ACC112 (cell line): Measurements from ENCODE around the gene PLOD1.

ENCODE experiments used
- H2AFZ ChIP-seq: fragments of 200-600 bp; sonication (generic); one replicate; pipeline ENCODE4 v1.6.0; 2017; ENCODE audit warnings: antibody characterized with exemption, low read length; ENCODE audit not compliant: unreplicated experiment
- H3K27ac ChIP-seq: fragments of 200-600 bp; sonication (generic); 2 replicates; pipeline ENCODE4 v1.5.1; 2014; ENCODE audit warnings: low read depth, mild to moderate bottlenecking, antibody characterized with exemption, low read length, moderate library complexity
- H3K27me3 ChIP-seq: fragments of 200-600 bp; sonication (generic); 2 replicates; pipeline ENCODE4 v1.6.1; 2014; ENCODE audit warnings: mild to moderate bottlenecking, antibody characterized with exemption, low read length, moderate library complexity, mixed read lengths; ENCODE audit not compliant: insufficient read depth
- H3K36me3 ChIP-seq: fragments of 200-600 bp; sonication (generic); 2 replicates; pipeline ENCODE4 v1.6.1; 2016; ENCODE audit warnings: mild to moderate bottlenecking, antibody characterized with exemption, low read length, moderate library complexity, mixed read lengths; ENCODE audit not compliant: insufficient read depth
- H3K4me1 ChIP-seq: fragments of 200-600 bp; sonication (generic); one replicate; pipeline ENCODE4 v1.6.1; 2016; ENCODE audit warnings: low read length, mixed read lengths; ENCODE audit not compliant: insufficient read depth, unreplicated experiment, control insufficient read depth
- H3K4me3 ChIP-seq: fragments of 200-600 bp; sonication (generic); 2 replicates; pipeline ENCODE4 v1.5.1; 2014; ENCODE audit warnings: mild to moderate bottlenecking, low read depth, low read length
- H3K79me2 ChIP-seq: fragments of 200-600 bp; sonication (generic); one replicate; pipeline ENCODE4 v1.6.0; 2016; ENCODE audit warnings: low read length; ENCODE audit not compliant: control insufficient read depth, unreplicated experiment, insufficient read depth

Gene PLOD1

DNA sequence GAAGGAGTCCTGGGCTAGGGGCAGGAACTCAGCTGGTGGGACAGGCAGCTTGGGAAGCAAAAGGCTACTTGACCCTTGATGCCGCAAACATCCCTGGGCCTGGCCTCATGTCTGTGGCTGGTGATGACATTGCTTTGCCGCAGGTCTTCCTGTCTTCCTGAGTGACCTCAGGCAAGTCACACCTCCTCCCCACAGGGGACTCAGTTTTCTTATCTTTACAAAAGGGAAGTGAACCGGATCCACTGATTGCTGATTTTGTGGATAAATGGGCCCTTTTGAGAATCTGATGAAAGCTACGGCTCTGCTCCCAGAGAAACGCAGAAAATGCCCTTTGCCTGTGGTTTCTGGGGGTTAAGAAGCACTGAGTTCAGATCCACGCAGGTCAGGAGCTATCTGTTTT lies 20.7 kb downstream of the PLOD1 start:
- no peaks in the 10 kb centered on the region for H3K79me2 ChIP-seq
- H2AFZ ChIP-seq = no peak overlapping the region
- H3K27ac ChIP-seq = no peak overlapping the region
- peaks cover 17% of the 10 kb centered on the region; the same call in 1 of the 2 replicates for H3K36me3 ChIP-seq
- H3K4me3 ChIP-seq = no peak overlapping the region
- no peaks in the 10 kb centered on the region for H3K27me3 ChIP-seq
- H3K4me1 ChIP-seq = no peaks in the 10 kb centered on the region

GRCh38 chr1:11957398-11957797 lies 22.9 kb downstream of the PLOD1 start:
- Histone ChIP-seq H2AFZ (no peak overlapping the region), H3K36me3 (peaks cover 12% of the 10 kb centered on the region; the same call in 1 of the 2 replicates), H3K27me3 (no peaks in the 10 kb centered on the region), H3K4me3 (no peak overlapping the region), H3K4me1 (no peaks in the 10 kb centered on the region), H3K79me2 (no peaks in the 10 kb centered on the region), H3K27ac (no peak overlapping the region)

GRCh38 chr1:11957897-11958296 lies 23.4 kb downstream of the PLOD1 start:
- Histone ChIP-seq H3K27me3 (no peaks in the 10 kb centered on the region), H3K36me3 (peaks cover 12% of the 10 kb centered on the region; the same call in 1 of the 2 replicates), H3K4me1 (no peaks in the 10 kb centered on the region), H3K79me2 (no peaks in the 10 kb centered on the region), H3K4me3 (no peak overlapping the region), H2AFZ (no peak overlapping the region), H3K27ac (no peak overlapping the region)

DNA sequence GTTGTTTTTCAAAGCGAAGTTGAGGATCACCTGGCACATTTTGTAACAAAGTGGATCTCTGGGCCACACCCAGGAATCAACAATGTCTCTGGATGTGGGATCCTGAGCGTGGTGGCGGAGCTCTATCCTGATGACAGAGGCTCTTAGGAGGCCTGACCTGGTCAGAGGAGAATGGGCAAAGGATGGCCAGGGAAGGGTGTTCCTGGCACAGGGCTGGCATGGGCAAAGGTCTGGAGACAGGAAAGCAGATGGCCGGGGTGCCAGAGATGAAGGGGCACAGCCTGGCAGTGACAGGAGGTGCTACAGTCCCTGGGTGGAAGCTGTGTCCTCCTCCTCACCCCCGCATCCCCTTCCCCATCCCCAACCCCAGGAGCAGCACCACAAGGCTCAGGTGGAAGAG lies 25.8 kb downstream of the PLOD1 start:
- Histone ChIP-seq H3K36me3 (peaks cover 12% of the 10 kb centered on the region; the same call in 1 of the 2 replicates), H3K79me2 (no peaks in the 10 kb centered on the region), H3K4me1 (no peaks in the 10 kb centered on the region), H2AFZ (no peak overlapping the region), H3K27me3 (no peaks in the 10 kb centered on the region), H3K4me3 (no peak overlapping the region), H3K27ac (no peak overlapping the region)

GRCh38 chr1:11960715-11961114 lies 26.2 kb downstream of the PLOD1 start:
- Histone ChIP-seq H3K36me3 (peaks cover 12% of the 10 kb centered on the region; the same call in 1 of the 2 replicates), H3K4me3 (no peak overlapping the region)

DNA sequence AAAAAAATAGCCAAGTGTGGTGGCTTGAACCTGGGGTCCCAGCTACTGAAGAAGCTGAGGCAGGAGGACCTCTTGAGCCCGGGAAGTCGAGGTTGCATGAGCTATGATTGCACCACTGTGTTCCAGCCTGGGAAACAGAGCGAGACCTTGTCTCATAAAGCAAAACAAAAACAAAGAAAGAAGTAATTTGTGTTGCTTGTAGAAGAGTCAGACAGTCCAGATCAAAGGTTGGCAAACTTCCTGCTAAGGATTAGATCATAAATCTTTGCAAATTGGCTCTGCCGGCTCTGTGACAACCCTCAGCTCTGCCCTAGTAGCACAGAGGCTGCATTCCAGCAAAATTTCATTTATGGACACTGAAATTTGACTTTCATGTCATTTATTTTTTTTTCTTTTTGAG lies 26.7 kb downstream of the PLOD1 start:
- Histone ChIP-seq H2AFZ (no peak overlapping the region), H3K79me2 (no peaks in the 10 kb centered on the region), H3K36me3 (peaks cover 12% of the 10 kb centered on the region; the same call in 1 of the 2 replicates), H3K4me1 (no peaks in the 10 kb centered on the region), H3K27ac (peak overlapping the region; percentile 51), H3K4me3 (no peak overlapping the region), H3K27me3 (no peaks in the 10 kb centered on the region)

More at GRCh38 chr1:11960715-11961114, 26.2 kb downstream of the PLOD1 start:
- H3K27me3 ChIP-seq = no peaks in the 10 kb centered on the region
- H3K27ac ChIP-seq = peak overlapping the region; percentile 51
- no peaks in the 10 kb centered on the region for H3K79me2 ChIP-seq
- no peaks in the 10 kb centered on the region for H3K4me1 ChIP-seq
- H2AFZ ChIP-seq = no peak overlapping the region

GRCh38 chr1:11963622-11964021 lies 29.1 kb downstream of the PLOD1 start:
- no peaks in the 10 kb centered on the region for H3K27me3 ChIP-seq
- H3K27ac ChIP-seq = no peak overlapping the region
- H3K4me3 ChIP-seq = no peak overlapping the region
- H3K36me3 ChIP-seq = 0 out of 2 replicates have a peak, but pooled peaks cover 2% of the 10 kb centered on the region
- no peaks in the 10 kb centered on the region for H3K79me2 ChIP-seq
- H2AFZ ChIP-seq = no peak overlapping the region
- no peaks in the 10 kb centered on the region for H3K4me1 ChIP-seq

DNA sequence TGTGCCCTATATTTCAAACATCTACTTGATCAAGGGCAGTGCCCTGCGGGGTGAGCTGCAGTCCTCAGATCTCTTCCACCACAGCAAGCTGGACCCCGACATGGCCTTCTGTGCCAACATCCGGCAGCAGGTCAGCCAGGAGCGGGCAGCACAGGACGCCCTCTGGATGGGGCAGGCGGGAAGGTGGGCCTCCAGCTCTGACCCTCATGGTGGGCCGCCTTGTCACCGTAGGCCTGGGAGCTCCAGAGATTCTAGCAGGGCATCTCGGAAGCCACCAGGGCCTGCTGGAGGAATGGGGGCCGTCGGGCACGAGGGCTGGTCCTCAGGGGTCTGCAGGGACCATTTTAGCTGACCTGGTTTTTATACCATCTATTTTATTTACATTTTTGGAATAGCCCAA lies 30.1 kb downstream of the PLOD1 start:
- Histone ChIP-seq H3K36me3 (no peaks in the 10 kb centered on the region), H2AFZ (no peak overlapping the region), H3K27me3 (no peaks in the 10 kb centered on the region), H3K27ac (no peak overlapping the region), H3K4me1 (no peaks in the 10 kb centered on the region), H3K4me3 (no peak overlapping the region), H3K79me2 (no peaks in the 10 kb centered on the region)

DNA sequence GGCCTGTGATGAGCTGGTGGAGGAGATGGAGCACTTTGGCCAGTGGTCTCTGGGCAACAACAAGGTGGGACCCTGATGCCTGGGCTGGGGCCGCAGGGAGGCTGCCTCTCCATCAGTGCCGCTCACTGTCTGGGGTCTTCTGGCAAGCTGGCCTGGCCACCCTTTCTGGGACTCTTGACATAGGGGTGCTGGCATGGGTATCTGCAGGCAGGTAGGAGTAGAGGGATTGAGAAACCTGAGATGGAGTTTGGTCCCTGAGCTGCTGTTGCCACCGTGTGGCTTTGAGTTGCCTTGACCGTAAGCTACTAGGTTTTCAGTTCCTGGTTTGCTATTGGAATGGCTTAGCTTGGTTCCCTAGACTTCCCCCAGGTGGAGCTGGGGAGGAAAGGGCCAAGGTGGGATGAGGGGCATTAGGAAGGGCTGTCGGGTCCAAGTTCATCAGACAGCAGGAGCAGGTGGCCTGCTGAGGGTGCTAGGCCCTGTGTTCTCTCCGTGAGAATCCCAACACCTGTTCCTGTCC lies 32.6 kb downstream of the PLOD1 start:
- H3K27ac ChIP-seq = no peak overlapping the region
- no peak overlapping the region for H3K4me3 ChIP-seq
- no peaks in the 10 kb centered on the region for H3K27me3 ChIP-seq
- H2AFZ ChIP-seq = no peak overlapping the region
- peaks cover 4% of the 10 kb centered on the region; the same call in 1 of the 2 replicates for H3K36me3 ChIP-seq
- no peaks in the 10 kb centered on the region for H3K79me2 ChIP-seq
- no peaks in the 10 kb centered on the region for H3K4me1 ChIP-seq

DNA sequence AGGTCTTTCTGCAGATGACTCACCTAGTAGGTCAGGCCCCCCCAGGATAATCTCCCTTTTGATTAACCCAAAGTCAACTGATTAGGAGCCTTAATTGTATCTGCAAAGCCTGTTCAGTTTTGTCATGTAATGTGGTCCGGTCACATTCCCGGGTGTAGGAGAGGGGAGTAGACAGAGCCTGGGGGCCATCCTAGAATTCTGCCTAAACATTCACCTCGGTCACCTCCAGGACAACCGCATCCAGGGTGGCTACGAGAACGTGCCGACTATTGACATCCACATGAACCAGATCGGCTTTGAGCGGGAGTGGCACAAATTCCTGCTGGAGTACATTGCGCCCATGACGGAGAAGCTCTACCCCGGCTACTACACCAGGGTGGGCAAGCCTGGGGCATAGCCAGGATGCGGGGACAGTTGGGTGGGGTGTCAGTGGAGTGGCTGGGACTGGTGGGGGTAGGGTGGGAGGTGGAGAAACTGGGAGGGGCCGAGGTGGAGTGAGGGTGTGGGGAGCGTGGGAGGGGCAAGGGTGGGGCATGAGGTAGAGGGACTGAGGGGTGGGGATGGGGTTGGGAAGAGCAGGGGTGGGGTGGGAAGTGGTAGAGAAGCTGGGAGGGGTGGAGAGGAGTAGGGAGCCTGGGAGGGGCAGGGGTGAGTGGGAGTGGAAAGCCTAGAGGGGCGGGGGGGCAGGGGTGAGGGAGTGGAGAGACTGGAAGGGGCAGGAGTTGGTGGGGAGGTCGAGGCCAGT lies 36.1 kb downstream of the PLOD1 start:
- H3K27ac ChIP-seq = no peak overlapping the region
- H3K79me2 ChIP-seq = no peaks in the 10 kb centered on the region
- H3K27me3 ChIP-seq = no peaks in the 10 kb centered on the region
- H3K36me3 ChIP-seq = peaks cover 4% of the 10 kb centered on the region; the same call in 1 of the 2 replicates
- H3K4me3 ChIP-seq = no peak overlapping the region
- H3K4me1 ChIP-seq = no peaks in the 10 kb centered on the region
- no peak overlapping the region for H2AFZ ChIP-seq

DNA sequence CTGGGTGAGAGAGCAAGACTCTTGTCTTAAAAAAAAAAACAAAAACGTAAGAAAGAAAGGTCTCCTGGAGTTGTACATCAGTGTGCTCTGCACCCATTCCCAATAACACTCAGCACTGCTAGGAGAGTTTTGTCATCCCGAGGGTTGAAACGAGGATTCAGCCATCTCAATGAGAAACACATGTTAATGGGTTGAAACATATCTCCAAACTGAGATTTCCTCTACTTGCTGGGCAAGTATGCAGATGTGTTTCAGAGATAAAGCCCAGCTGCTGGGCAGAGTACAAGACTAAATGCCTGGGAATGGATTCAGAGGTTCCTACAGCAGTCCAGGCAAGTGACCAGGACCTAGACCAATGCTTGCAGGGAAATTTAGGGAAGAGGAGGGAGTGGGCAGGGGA lies 43.1 kb downstream of the PLOD1 start:
- Histone ChIP-seq H3K4me1 (peaks cover 31% of the 10 kb centered on the region), H3K4me3 (no peak overlapping the region), H2AFZ (no peak overlapping the region), H3K27ac (no peak overlapping the region), H3K36me3 (peaks cover 2% of the 10 kb centered on the region; the same call in 1 of the 2 replicates), H3K79me2 (peaks cover 20% of the 10 kb centered on the region), H3K27me3 (no peaks in the 10 kb centered on the region)
